ENCODE results near the gene TOM1L2.
A peak's percentile ranks its signal among the peaks of the same experiment; 100 is the strongest.

The TOM1L2 gene

DNA sequence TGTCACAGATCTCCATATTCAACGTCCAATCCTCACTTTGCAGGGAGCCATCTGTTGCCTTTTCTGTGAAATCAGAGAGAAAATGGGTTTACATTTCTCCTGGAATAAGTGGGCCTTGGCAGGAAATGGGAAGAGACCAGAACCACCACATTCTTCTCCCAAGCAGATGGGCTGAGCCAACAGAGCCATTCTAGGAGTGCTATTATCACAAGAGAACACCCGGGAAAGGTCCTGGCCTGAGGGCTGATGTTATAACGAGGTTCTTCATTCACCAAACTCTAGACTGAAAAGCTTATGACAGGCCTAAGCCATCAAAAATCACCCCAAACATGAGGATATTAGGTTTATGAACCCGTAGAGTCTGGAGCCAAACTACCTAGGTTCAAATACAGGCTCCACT lies 64.7 kb downstream of the TOM1L2 start:
- H3K4me1 Mint-ChIP-seq (ENCODE audit: low read depth) = peaks cover 37% of the 10 kb centered on the region
- no peak overlapping the region for H3K4me3 Mint-ChIP-seq
- H3K27ac Mint-ChIP-seq = no peak overlapping the region
- H3K9me3 Mint-ChIP-seq = no peaks in the 10 kb centered on the region
- peaks cover 31% of the 10 kb centered on the region for H3K36me3 Mint-ChIP-seq (ENCODE audit: low read depth)
- H3K27me3 Mint-ChIP-seq = no peaks in the 10 kb centered on the region
- intact Hi-C loops (cut with micrococcal nuclease) = no loop called here

GRCh38 chr17:17906418-17907215 lies 65.6 kb downstream of the TOM1L2 start:
- Mint-ChIP-seq H3K4me1 (ENCODE audit: low read depth) (peaks cover 42% of the 10 kb centered on the region), H3K27ac (peak overlapping the region; percentile 11), H3K4me3 (no peak overlapping the region), H3K27me3 (no peaks in the 10 kb centered on the region), H3K36me3 (ENCODE audit: low read depth) (peaks cover 26% of the 10 kb centered on the region), H3K9me3 (no peaks in the 10 kb centered on the region)
- intact Hi-C loops (cut with micrococcal nuclease) = no loop called here

GRCh38 chr17:17905036-17905320 lies 67.2 kb downstream of the TOM1L2 start:
- H3K27ac Mint-ChIP-seq = peak overlapping the region; percentile 65
- no peaks in the 10 kb centered on the region for H3K27me3 Mint-ChIP-seq
- peaks cover 58% of the 10 kb centered on the region for H3K4me1 Mint-ChIP-seq (ENCODE audit: low read depth)
- intact Hi-C loops (cut with micrococcal nuclease) = no loop called here
- H3K9me3 Mint-ChIP-seq = no peaks in the 10 kb centered on the region
- no peak overlapping the region for H3K4me3 Mint-ChIP-seq
- H3K36me3 Mint-ChIP-seq (ENCODE audit: low read depth) = peaks cover 26% of the 10 kb centered on the region

GRCh38 chr17:17904166-17905035 lies 67.8 kb downstream of the TOM1L2 start:
- Mint-ChIP-seq H3K4me3 (no peak overlapping the region), H3K36me3 (ENCODE audit: low read depth) (peaks cover 26% of the 10 kb centered on the region), H3K27ac (peak overlapping the region; percentile 65), H3K4me1 (ENCODE audit: low read depth) (peaks cover 64% of the 10 kb centered on the region), H3K9me3 (no peaks in the 10 kb centered on the region), H3K27me3 (no peaks in the 10 kb centered on the region)
- intact Hi-C loops (cut with micrococcal nuclease) = no loop called here

- Mint-ChIP-seq H3K9me3 (no peaks in the 10 kb centered on the region), H3K4me1 (ENCODE audit: low read depth) (peaks cover 66% of the 10 kb centered on the region), H3K4me3 (no peak overlapping the region), H3K36me3 (ENCODE audit: low read depth) (peaks cover 34% of the 10 kb centered on the region), H3K27me3 (no peaks in the 10 kb centered on the region), H3K27ac (no peak overlapping the region)
- intact Hi-C loops (cut with micrococcal nuclease) = no loop called here
These were observed 69.3 kb downstream of the TOM1L2 start for GRCh38 chr17:17902877-17903276.

- Mint-ChIP-seq H3K27ac (no peak overlapping the region), H3K4me1 (ENCODE audit: low read depth) (peaks cover 66% of the 10 kb centered on the region), H3K36me3 (ENCODE audit: low read depth) (peaks cover 35% of the 10 kb centered on the region), H3K4me3 (no peak overlapping the region), H3K27me3 (no peaks in the 10 kb centered on the region), H3K9me3 (no peaks in the 10 kb centered on the region)
- intact Hi-C loops (cut with micrococcal nuclease) = no loop called here
These were observed 69.8 kb downstream of the TOM1L2 start for GRCh38 chr17:17902376-17902775.

- Mint-ChIP-seq H3K27me3 (no peaks in the 10 kb centered on the region), H3K9me3 (no peaks in the 10 kb centered on the region), H3K4me1 (ENCODE audit: low read depth) (peaks cover 59% of the 10 kb centered on the region), H3K36me3 (ENCODE audit: low read depth) (peaks cover 35% of the 10 kb centered on the region), H3K27ac (peak overlapping the region; percentile 88), H3K4me3 (peak overlapping the region; percentile 39)
- intact Hi-C loops (cut with micrococcal nuclease) = no loop called here
These were observed 71.3 kb downstream of the TOM1L2 start for GRCh38 chr17:17900615-17901520.

- no peaks in the 10 kb centered on the region for H3K27me3 Mint-ChIP-seq
- H3K9me3 Mint-ChIP-seq = no peaks in the 10 kb centered on the region
- intact Hi-C loops (cut with micrococcal nuclease) = no loop called here
- no peak overlapping the region for H3K4me3 Mint-ChIP-seq
- H3K4me1 Mint-ChIP-seq (ENCODE audit: low read depth) = peaks cover 48% of the 10 kb centered on the region
- H3K36me3 Mint-ChIP-seq (ENCODE audit: low read depth) = peaks cover 31% of the 10 kb centered on the region
- H3K27ac Mint-ChIP-seq = peak overlapping the region; percentile 88
These were observed 72.7 kb downstream of the TOM1L2 start for GRCh38 chr17:17899486-17899885.

DNA sequence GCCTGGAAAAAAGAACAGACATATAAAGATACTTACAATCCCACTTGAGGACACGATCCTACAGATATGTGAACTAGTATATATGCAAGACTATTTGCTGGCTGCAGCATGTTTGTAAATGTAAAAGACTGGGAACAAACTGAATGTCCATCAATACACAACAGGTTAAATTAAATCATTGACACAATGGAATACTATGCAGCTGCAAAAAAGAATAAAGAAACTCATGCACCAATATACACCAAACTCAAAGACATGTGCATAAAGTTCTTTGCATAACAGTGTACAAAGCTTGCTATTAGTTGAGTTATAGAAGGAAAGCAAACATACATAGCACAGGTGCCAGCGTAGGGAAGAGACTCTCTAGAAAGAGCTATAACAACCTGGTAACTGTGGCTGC lies 73.5 kb downstream of the TOM1L2 start:
- H3K27ac Mint-ChIP-seq = no peak overlapping the region

DNA sequence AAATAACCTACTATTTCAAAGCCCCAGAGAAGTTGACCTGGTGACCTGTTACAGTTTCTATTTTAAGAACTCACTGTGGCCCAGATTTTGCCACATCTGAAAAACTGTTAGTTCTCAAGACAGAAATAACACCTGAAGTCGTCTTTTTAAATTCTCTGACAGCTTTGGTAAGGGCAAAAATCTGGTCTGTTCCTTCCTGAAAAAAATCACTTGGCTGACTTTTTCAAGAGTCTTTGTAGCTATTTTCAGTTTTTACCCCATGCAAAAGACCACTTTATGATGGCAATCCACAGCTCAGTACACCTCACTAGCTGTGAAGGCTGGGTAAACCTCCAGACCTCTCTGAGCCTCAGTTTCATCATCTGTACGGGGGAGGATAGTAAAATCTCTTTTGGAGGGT lies 74.8 kb downstream of the TOM1L2 start:
- Mint-ChIP-seq H3K4me3 (no peak overlapping the region), H3K36me3 (ENCODE audit: low read depth) (peaks cover 52% of the 10 kb centered on the region), H3K27me3 (no peaks in the 10 kb centered on the region), H3K9me3 (no peaks in the 10 kb centered on the region), H3K27ac (no peak overlapping the region), H3K4me1 (ENCODE audit: low read depth) (peaks cover 29% of the 10 kb centered on the region)
- intact Hi-C loops (cut with micrococcal nuclease) = no loop called here

More for the DNA sequence above, 73.5 kb downstream of the TOM1L2 start:
- Mint-ChIP-seq H3K27me3 (no peaks in the 10 kb centered on the region), H3K4me3 (no peak overlapping the region), H3K9me3 (no peaks in the 10 kb centered on the region), H3K36me3 (ENCODE audit: low read depth) (peaks cover 40% of the 10 kb centered on the region), H3K4me1 (ENCODE audit: low read depth) (peaks cover 40% of the 10 kb centered on the region)
- intact Hi-C loops (cut with micrococcal nuclease) = no loop called here

DNA sequence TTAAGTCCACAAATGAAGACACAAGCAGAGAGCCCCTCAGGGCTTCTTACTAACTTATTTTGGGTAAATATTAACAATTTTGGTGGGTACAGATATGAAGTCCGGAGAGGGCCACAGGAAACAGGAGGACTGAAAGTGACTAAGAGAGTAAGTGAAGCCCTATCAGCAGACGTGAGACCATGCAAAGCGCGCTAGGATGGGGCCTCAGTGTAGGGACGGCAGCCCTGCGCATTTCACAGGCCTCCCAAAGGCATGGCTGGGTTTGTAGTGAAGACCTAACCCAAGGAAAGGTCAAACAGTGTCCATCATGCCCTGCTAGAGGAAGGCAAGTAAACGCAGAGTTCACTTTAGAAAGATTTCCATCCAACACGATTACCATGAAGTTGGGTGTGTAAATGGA lies 75.5 kb downstream of the TOM1L2 start:
- Mint-ChIP-seq H3K27me3 (no peaks in the 10 kb centered on the region), H3K36me3 (ENCODE audit: low read depth) (peaks cover 56% of the 10 kb centered on the region), H3K4me3 (no peak overlapping the region), H3K27ac (no peak overlapping the region), H3K4me1 (ENCODE audit: low read depth) (peaks cover 25% of the 10 kb centered on the region), H3K9me3 (no peaks in the 10 kb centered on the region)
- intact Hi-C loops (cut with micrococcal nuclease) = no loop called here

- intact Hi-C loops (cut with micrococcal nuclease) = no loop called here
- no peaks in the 10 kb centered on the region for H3K9me3 Mint-ChIP-seq
- H3K4me3 Mint-ChIP-seq = no peak overlapping the region
- H3K36me3 Mint-ChIP-seq (ENCODE audit: low read depth) = peaks cover 76% of the 10 kb centered on the region
- H3K27me3 Mint-ChIP-seq = no peaks in the 10 kb centered on the region
- no peaks in the 10 kb centered on the region for H3K4me1 Mint-ChIP-seq (ENCODE audit: low read depth)
- H3K27ac Mint-ChIP-seq = no peak overlapping the region
These were observed 78.2 kb downstream of the TOM1L2 start for GRCh38 chr17:17893801-17894644.

DNA sequence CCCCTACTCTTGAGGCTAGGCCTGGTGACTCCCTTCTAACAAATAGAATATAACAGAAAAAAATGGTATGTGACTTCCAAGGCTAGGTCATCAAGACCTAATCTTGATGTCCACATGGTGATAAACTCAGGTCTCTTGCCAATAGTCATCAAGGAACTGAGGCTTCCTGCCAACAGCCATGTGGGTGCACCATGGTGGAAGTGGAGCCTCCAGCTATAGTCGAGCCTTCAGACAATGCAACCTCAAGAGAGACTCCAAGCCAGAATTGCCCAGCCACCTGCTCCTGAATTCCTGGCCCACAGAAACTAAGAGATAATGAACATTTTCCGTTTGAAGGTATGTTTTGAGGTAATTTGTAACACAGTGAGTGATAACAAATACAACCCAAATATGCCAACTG lies 79.5 kb downstream of the TOM1L2 start:
- Mint-ChIP-seq H3K36me3 (ENCODE audit: low read depth) (peaks cover 68% of the 10 kb centered on the region), H3K27ac (no peak overlapping the region), H3K9me3 (no peaks in the 10 kb centered on the region)

More for the DNA sequence above, 79.5 kb downstream of the TOM1L2 start:
- no peaks in the 10 kb centered on the region for H3K4me1 Mint-ChIP-seq (ENCODE audit: low read depth)
- no peaks in the 10 kb centered on the region for H3K27me3 Mint-ChIP-seq
- no peak overlapping the region for H3K4me3 Mint-ChIP-seq
- intact Hi-C loops (cut with micrococcal nuclease) = no loop called here
